ENCODE data around the gene GPER1.
"Not testable (repeated sequence)": the region's sequence is repeated elsewhere in the genome, so short reads cannot be mapped to it uniquely, and the experiment has no call there.

GPER1 gene

GRCh38 chr7:1112109-1112508 is 24.2 kb downstream of the GPER1 start:
- TF ChIP-seq CTCF (conservative IDR thresholded peaks at IDR 0.05; ENCODE audit: low read length): no peak
- no peak overlapping the region for H3K4me3 ChIP-seq (ENCODE audit: low read length)
- DNase-seq (ENCODE audit: low read depth): no peak

GRCh38 chr7:1112625-1113547 is 25.0 kb downstream of the GPER1 start:
- TF ChIP-seq CTCF (conservative IDR thresholded peaks at IDR 0.05; ENCODE audit: low read length): no peak
- DNase-seq (ENCODE audit: low read depth): no peak
- no peak overlapping the region for H3K4me3 ChIP-seq (ENCODE audit: low read length)

GRCh38 chr7:1113548-1113885 is 25.6 kb downstream of the GPER1 start:
- DNase-seq (ENCODE audit: low read depth): no peak
- no peak overlapping the region for H3K4me3 ChIP-seq (ENCODE audit: low read length)
- no peak for TF ChIP-seq CTCF (conservative IDR thresholded peaks at IDR 0.05; ENCODE audit: low read length)

GRCh38 chr7:1114088-1114487 is 26.2 kb downstream of the GPER1 start:
- no peak for DNase-seq (ENCODE audit: low read depth)
- TF ChIP-seq CTCF (conservative IDR thresholded peaks at IDR 0.05; ENCODE audit: low read length): no peak
- H3K4me3 ChIP-seq (ENCODE audit: low read length): no peak overlapping the region

GRCh38 chr7:1114505-1114904 is 26.6 kb downstream of the GPER1 start:
- TF ChIP-seq CTCF (conservative IDR thresholded peaks at IDR 0.05; ENCODE audit: low read length): no peak
- DNase-seq (ENCODE audit: low read depth): no peak
- no peak overlapping the region for H3K4me3 ChIP-seq (ENCODE audit: low read length)

- H3K4me3 ChIP-seq (ENCODE audit: low read length); DNase-seq (ENCODE audit: low read depth): not testable (repeated sequence)
Observed at GRCh38 chr7:1115171-1116045, 27.5 kb downstream of the GPER1 start.

GRCh38 chr7:1116383-1117008 is 28.6 kb downstream of the GPER1 start:
- H3K4me3 ChIP-seq (ENCODE audit: low read length); DNase-seq (ENCODE audit: low read depth): not testable (repeated sequence)

Measured in AG10803 (cell line).